Mucosa of stomach (tissue), 1 donor: ENCODE measurements around the gene STK32C.

ENCODE experiments used
- H3K27me3 ChIP-seq: one replicate; pipeline ENCODE4 v1.7.0; 2013; ENCODE audit warnings: mild to moderate bottlenecking, low read length; ENCODE audit not compliant: control insufficient read depth, insufficient read depth
- H3K36me3 ChIP-seq: one replicate; pipeline ENCODE4 v1.7.0; 2013; ENCODE audit warnings: low read length; ENCODE audit not compliant: control insufficient read depth, insufficient read depth
- H3K4me1 ChIP-seq: one replicate; pipeline ENCODE4 v1.7.0; 2013; ENCODE audit warnings: mild to moderate bottlenecking, low read length; ENCODE audit not compliant: control insufficient read depth, insufficient read depth
- H3K4me3 ChIP-seq: one replicate; pipeline ENCODE4 v1.7.0; 2013; ENCODE audit warnings: low read length
- H3K9ac ChIP-seq: one replicate; pipeline ENCODE4 v1.7.0; 2013; ENCODE audit warnings: mild to moderate bottlenecking, low read length, moderate library complexity
- H3K9me3 ChIP-seq: one replicate; pipeline ENCODE4 v1.7.0; 2013; ENCODE audit warnings: mild to moderate bottlenecking, low read length, moderate library complexity; ENCODE audit not compliant: control insufficient read depth
- donor health status: Pancreatic carcinoma.

Gene STK32C

DNA sequence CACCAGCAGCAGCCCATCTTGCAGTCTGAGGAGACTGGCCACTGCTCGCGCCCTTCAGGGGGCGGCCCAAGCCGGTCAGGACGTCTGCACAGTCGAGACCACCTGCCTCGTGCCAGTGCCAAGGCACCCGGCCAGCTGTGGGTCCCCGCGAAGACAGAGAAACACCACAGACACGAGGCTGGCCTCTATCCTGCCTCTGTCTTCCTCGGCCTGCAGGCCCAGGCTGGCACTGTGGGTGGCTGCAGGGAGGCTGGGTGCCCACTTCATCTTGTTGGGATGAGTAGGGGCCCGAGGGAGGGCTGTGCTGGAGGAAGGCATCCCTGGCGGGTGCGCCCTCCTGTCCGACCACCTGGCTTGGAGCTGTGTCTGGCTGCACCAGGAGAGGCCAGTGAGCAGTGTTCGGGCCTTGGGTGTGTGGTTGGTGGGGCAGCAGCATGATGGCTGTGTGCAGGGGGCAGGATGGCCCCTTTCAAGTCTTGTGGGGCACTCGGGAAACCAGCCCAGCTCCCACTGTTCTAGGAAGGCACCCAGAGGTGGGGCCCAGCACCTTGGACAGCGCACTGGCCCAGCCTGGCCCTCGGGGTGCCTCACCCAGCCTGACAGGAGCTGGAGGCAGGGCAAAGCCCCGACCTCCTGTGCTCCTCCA is 113.7 kb downstream of the STK32C start:
- no peaks in the 10 kb centered on the region for H3K36me3 ChIP-seq
- H3K4me3 ChIP-seq: no peak overlapping the region
- no peaks in the 10 kb centered on the region for H3K4me1 ChIP-seq

DNA sequence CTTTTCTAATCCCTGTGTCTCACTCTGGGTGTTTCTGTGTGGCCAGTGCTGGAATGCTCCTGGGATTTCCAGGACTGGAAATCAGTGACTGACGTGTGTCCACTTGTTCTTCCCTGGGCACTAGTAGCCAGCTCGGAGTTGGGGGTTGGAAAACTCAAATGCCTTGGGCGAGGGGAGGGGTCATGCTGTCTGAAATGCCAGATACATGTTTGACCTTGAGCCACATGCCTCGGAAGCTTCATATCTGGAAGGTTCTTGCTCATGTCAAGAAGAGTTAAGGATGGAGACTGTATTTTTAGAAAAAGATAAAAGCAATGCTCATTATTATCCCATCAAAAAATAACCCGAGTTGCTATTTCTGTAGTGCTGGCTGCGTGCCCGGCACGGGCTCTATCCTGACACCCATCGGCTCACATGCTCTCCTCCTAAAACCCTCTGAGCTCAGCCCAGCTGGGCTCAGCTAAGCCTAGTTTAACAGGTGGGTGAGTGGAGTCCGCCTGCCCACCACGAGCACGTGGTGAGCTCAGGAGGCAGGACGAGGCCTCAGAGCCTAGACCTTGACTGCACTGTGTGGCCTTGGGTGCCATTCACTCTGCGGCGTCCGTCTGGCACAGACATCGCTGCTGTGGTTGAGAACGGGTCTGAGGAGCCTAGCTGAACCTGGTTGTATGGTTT is 114.6 kb downstream of the STK32C start:
- H3K9ac ChIP-seq: no peak overlapping the region
- H3K36me3 ChIP-seq: no peaks in the 10 kb centered on the region
- peaks cover 18% of the 10 kb centered on the region for H3K27me3 ChIP-seq
- H3K4me1 ChIP-seq: no peaks in the 10 kb centered on the region
- H3K4me3 ChIP-seq: no peak overlapping the region
- H3K9me3 ChIP-seq: no peaks in the 10 kb centered on the region

More for the DNA sequence above, 113.7 kb downstream of the STK32C start:
- Histone ChIP-seq H3K27me3 (peaks cover 9% of the 10 kb centered on the region), H3K9ac (no peak overlapping the region), H3K9me3 (no peaks in the 10 kb centered on the region)

DNA sequence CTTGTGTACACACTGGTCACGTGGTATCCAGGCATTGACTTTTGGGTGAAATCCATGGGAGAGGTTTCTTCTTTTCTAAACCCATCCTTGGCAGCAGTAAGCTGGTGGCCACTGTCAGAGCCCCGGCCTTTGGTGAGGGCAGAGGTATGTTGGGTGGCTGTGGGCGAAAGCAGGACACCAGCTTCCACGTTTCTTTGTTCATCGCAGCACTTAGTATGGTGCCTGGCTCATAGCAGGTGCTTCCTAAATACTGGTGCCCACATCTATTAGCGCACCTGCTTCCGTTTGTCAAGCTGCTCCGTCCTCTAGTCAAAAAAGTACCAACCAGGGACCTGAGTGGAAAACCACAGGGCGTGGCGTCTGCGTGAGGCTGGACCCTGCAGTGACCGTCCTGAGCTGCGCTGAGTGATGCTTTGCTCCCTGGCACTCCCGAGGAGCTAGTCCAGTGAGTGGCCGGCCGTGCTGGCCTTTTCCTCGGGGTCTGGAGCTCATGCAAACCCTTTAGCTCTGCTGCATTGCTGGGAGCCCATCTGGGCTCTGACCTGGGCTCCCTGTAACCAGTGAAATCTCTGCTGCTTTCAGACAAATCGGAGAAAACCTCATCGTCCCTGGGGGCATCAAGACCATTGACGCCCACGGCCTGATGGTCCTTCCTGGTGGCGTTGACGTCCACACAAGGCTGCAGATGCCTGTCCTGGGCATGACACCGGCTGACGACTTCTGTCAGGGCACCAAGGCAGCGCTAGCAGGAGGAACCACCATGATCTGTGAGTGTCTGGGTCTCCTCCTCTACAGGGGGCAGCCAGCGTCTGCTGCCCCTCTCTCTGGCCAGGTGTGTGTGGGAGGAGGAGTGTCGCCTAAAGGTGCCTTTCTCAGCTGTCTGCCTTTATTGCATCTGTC is 115.4 kb downstream of the STK32C start:
- H3K27me3 ChIP-seq: peaks cover 26% of the 10 kb centered on the region
- H3K4me1 ChIP-seq: peaks cover 7% of the 10 kb centered on the region
- no peaks in the 10 kb centered on the region for H3K9me3 ChIP-seq
- H3K9ac ChIP-seq: no peak overlapping the region
- no peaks in the 10 kb centered on the region for H3K36me3 ChIP-seq
- H3K4me3 ChIP-seq: no peak overlapping the region

DNA sequence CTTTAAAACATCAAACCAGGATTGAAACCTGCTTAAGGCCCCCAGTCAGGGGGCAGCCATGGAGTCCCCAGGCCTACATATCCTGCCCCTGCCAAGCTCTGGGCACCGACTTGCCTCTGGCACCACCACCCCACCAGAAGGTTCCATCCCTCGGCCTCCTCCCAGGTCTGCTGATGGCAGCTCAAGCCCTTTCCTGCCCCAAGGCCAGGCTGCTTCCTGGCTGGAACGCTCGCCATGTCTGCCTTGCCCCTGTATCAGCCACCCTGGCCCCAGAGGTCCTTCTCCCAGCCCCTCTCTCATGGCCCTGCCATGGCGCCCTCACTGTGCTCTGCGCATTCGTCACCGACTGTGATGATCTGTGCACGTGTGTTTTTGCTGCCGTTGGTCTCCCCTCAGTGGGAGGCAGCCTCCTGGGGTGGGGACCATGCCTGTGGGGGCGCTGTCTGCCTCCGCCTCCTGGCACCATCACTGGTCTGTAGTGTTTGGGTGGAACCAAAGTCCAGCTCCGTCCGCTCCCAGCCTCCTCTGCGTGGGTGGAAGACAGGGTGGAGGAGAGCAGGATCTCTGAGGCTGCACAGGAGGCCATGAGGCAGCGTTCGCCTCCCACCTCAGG is 117.8 kb downstream of the STK32C start:
- Histone ChIP-seq H3K9ac (no peak overlapping the region), H3K36me3 (no peaks in the 10 kb centered on the region), H3K27me3 (peaks cover 47% of the 10 kb centered on the region), H3K4me1 (peaks cover 19% of the 10 kb centered on the region), H3K4me3 (no peak overlapping the region), H3K9me3 (no peaks in the 10 kb centered on the region)

DNA sequence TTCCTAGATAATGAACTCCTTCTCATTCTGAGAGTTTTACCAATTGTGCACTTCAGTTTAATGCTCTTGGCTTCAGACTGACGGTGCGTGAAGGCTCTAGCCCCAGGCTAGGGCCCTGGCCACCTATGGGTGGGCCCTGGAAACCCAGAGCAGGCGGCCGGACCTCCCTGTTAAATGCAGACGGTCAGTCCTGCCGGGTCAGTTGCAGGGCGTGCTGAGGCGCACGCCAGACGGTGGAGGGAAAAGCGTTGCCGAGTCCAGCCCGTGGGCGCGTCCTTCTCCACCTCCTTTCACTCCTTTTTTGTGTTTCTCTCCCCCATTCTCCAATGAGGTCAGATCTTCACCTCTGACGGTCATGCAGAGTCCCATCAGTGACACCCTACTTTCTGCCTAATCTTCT is 118.7 kb downstream of the STK32C start:
- H3K4me3 ChIP-seq: no peak overlapping the region
- H3K9me3 ChIP-seq: no peaks in the 10 kb centered on the region
- H3K9ac ChIP-seq: no peak overlapping the region
- no peaks in the 10 kb centered on the region for H3K36me3 ChIP-seq
- peaks cover 19% of the 10 kb centered on the region for H3K4me1 ChIP-seq
- peaks cover 50% of the 10 kb centered on the region for H3K27me3 ChIP-seq

DNA sequence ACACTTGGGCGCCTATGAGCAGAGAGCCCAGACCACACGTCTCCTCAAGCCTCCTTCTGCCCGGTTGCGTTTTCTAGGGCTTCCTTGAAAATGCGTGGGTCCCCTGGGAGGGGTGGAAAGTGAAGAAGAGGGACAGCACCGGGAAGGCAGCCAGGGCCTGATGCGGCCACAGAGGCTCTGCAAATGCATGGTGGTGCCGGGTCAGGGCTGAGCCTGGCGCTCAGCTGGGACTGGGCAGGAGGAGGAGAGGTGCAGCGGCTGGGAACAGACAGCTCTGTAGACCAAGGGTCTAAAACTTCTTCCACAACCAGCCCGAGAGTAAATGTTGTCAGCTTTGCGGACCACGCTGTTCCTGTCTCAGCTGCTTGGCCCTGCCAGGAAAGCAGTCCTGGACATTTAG is 119.4 kb downstream of the STK32C start:
- H3K36me3 ChIP-seq: no peaks in the 10 kb centered on the region
- peaks cover 50% of the 10 kb centered on the region for H3K27me3 ChIP-seq
- no peaks in the 10 kb centered on the region for H3K9me3 ChIP-seq
- H3K4me3 ChIP-seq: no peak overlapping the region
- H3K9ac ChIP-seq: no peak overlapping the region
- peaks cover 19% of the 10 kb centered on the region for H3K4me1 ChIP-seq

DNA sequence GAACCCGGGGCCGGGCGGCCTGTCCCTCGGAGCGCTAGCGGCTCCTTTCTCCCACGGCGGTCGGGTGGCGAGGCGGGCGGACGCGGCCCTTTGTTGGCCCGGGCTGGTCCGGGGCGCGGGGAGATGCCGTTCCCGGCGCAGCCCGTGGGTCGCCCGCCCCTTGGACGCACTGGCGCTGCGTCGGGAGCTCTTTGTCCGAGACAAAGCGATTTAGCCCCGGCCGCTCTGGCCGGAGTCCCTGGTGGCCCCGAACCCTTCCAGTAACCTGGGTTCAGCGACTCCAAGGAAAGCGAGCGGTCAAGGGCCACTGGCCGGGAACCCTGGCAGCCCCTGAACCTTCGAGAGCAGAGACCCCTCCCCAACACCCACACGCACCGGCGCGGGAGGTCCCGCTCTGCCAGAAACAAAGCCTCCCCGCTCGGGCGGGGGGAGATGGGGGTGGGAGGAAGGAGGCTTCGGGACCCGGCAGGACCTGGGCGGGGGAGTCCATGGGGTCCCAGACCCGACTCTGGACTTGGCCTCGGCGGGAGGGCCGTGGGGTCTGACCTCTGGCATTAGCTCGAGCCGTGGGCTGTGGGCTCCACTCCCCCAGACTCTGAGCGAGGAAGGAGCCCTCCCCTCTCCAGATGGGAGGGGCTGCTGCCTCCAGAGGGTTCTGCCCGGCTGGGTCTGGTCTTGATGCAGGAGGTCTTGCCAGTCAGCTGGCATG is 120.2 kb downstream of the STK32C start:
- H3K4me1 ChIP-seq: peaks cover 19% of the 10 kb centered on the region
- H3K36me3 ChIP-seq: no peaks in the 10 kb centered on the region
- H3K9me3 ChIP-seq: no peaks in the 10 kb centered on the region
- H3K27me3 ChIP-seq: peaks cover 50% of the 10 kb centered on the region
- H3K9ac ChIP-seq: no peak overlapping the region
- H3K4me3 ChIP-seq: no peak overlapping the region

DNA sequence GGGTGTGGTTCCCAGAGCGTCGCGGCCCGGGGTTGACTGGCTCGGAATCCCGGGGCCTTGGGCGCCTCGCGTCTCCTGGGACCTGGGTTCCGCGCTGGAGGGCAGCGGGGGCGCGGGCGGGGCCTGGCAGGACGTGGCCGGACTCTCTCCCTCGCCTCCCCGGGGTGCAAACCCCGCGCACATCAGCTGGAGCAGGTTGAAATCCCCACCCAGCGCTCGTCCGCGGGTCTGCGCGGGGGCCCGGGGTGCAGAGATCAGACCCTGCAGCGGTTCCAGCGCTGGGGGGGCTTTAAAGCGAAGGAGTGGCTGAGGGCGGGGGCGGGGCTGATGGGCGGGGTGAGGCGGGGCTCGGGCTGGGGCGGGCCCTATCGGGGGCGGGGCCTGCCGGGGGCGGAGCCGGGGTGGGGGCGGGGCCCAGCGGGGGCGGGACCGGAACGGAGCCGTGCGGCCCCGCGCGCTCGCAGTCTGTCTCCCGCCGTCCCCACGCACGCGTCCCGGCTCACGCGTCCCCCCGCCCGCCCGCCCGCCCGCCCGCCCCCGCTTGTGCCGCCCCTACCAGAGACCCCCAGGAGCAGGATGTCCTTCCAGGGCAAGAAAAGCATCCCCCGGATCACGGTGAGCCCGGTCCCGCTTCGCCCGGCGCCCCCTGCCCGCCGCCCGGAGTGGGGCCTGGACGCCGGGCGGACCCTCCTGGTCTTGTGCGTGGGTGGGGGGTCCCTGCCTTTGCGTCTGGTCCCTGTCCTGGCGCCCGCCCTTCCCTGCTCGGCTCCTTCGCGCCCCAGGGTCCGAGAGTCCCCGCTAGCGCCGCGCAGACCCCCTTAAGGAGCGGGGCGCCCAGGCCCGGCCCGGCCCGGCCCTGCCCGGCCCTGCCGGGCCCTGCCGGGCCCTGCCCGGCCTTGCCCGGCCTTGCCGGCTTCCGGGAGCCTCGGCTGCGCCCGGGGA is 121.0 kb downstream of the STK32C start, which contains the start of gene DPYSL4:
Gene DPYSL4 (plus strand): TSS at position 461 of the 942 bp plus-strand sequence. CDS start 116 bp downstream, at position 577.
- Histone ChIP-seq H3K9ac (no peak within 1 kb of the TSS), H3K9me3 (no peaks in the 10 kb centered on the region), H3K36me3 (no peaks in the 10 kb centered on the region), H3K4me3 (no peak within 1 kb of the TSS), H3K4me1 (peaks cover 19% of the 10 kb centered on the region), H3K27me3 (peaks cover 50% of the 10 kb centered on the region)

DNA sequence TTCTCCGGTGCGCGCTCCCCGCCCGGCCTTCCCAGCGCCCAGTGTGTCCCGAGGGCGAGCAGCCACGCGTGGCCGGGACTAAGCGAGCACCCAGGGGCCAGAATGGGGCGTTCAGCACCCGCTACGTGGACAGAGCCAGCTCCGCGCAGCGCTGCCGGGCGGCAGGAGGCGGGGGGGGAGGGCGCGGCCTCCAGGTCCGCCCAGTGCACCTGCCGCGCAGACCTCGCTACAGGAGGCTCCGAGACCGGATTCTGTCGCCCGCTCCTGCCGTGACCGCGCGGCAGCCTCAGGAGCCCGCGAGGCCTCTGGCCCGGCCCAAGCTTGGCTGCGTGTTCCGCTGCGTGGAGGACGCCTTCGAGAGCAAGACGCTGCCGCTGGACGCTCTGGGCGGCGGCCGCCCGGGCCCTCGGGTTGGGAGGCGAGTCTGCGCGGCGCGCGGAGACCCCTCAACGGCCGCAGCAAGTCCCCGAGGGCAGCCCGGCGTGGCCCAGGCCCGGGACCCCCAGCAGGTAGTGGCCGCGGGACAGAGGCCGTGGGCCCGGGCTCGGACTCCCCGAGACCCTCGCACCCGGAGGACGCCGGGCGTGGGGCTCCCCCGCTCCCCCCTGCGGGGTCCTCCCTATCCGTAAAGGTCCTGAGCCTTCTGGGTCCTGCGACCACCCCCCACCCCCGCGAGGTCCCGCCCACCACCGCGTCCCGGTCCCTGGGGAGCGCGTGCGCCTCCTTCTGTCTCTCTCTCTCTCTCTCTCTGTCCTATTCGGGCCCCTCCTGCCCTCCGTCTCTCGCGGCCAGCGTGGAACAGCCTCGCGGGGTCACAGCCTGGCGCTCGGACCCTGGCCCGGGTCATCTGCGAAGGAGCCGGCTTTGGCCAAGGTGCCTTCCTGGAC is 121.9 kb downstream of the STK32C start:
- Histone ChIP-seq H3K4me1 (peaks cover 19% of the 10 kb centered on the region), H3K27me3 (peaks cover 50% of the 10 kb centered on the region), H3K36me3 (no peaks in the 10 kb centered on the region), H3K9me3 (no peaks in the 10 kb centered on the region), H3K4me3 (no peak overlapping the region), H3K9ac (no peak overlapping the region)
